ENCODE results near the gene ZNF174. TPM values are rescaled to one million over a fixed set of nuclear protein-coding genes. Genes with fewer than 3 reads are reported as not detected.

Gene ZNF174
- total RNA-seq, 1 experiment from 2014 or later: 8.2 TPM

GRCh38 chr16:3454631-3455147 is 53.7 kb downstream of the ZNF174 start:
- intact Hi-C loops (cut with micrococcal nuclease): loop anchor here (5.0 kb wide), 1 partner anchor 267 kb away; the partner anchor contains the start of gene OR1F1
- H3K4me1 ChIP-seq (ENCODE audit: control insufficient read depth in 1 of 2, insufficient read depth in 2 of 2, low read length in 2 of 2): peaks cover 17 to 32% of the 10 kb centered on the region in 2 experiments
- no peak for ATAC-seq
- ChIA-PET CTCF (no interaction called here), RAD21 (ENCODE audit: low non-redundant PET in 1 of 2, low total read pairs in 2 of 2, uncharacterized antibody in 2 of 2, unreplicated experiment in 2 of 2) (no interaction called here), POLR2A (interaction anchor here (2.3 kb wide), 1 partner anchor 11 kb away, joined by 10 read pairs; the partner anchor contains the start of genes NAA60 and ZNF597)
- no peaks in the 10 kb centered on the region for H3K9me3 ChIP-seq (ENCODE audit: control insufficient read depth in 1 of 2, insufficient read depth in 1 of 2, low read depth in 1 of 2, low read length in 2 of 2)
- H3K27me3 ChIP-seq (ENCODE audit: insufficient read depth, low read length): no peaks in the 10 kb centered on the region
- no peak overlapping the region for H3K9ac ChIP-seq (ENCODE audit: low read length)
- H3K4me2 ChIP-seq (ENCODE audit: low read length): no peak overlapping the region
- H3K9me2 ChIP-seq (ENCODE audit: insufficient read depth): no peaks in the 10 kb centered on the region
- DNase-seq (ENCODE audit: low read depth, low spot score): no peak
- no peak overlapping the region for H2AFZ ChIP-seq (ENCODE audit: low read depth, low read length, poor library complexity, severe bottlenecking)
- TF ChIP-seq SP1 (IDR thresholded peaks at IDR 0.05; ENCODE audit: low read depth) (no peak), ELF1 (IDR thresholded peaks at IDR 0.05; ENCODE audit: borderline replicate concordance, low read depth) (no peak), CEBPB (IDR thresholded peaks at IDR 0.05; ENCODE audit: low read depth) (no peak), CTCF (IDR thresholded peaks at IDR 0.05 in 2 of 3, conservative IDR thresholded peaks at IDR 0.05 in 1 of 3; ENCODE audit: borderline replicate concordance in 1 of 3, insufficient read depth in 1 of 3, low read depth in 2 of 3, low read length in 2 of 3) (no peak), ZNF274 (IDR thresholded peaks at IDR 0.05; ENCODE audit: low read depth, low read length) (no peak), TCF7L2 (IDR thresholded peaks at IDR 0.05; ENCODE audit: borderline replicate concordance, extremely low read depth, insufficient read depth, insufficient read length) (no peak), MAX (IDR thresholded peaks at IDR 0.05) (no peak)
- no peak overlapping the region for H3K27ac ChIP-seq (ENCODE audit: low read depth, low read length)
- BruUV-seq (replicated peaks): no TSS peak
- no peaks in the 10 kb centered on the region for H3K36me3 ChIP-seq (ENCODE audit: control insufficient read depth in 1 of 2, insufficient read depth in 2 of 2, low read length in 2 of 2)
- H4K20me1 ChIP-seq (ENCODE audit: insufficient read depth): no peaks in the 10 kb centered on the region
- no peak overlapping the region for H3K4me3 ChIP-seq (replicated peaks in 1 of 2; ENCODE audit: low read depth in 1 of 2, low read length in 2 of 2)
- H3K79me2 ChIP-seq (ENCODE audit: insufficient read depth, low read length): peaks cover 16% of the 10 kb centered on the region
